HepG2 (cell line): Measurements from ENCODE around the gene STX2. TPM values are rescaled to one million over a fixed set of nuclear protein-coding genes. Genes with fewer than 3 reads are reported as not detected.

ENCODE experiments used
- ARNT2 ChIP-seq: sonication (generic); formaldehyde crosslinking; IDR thresholded peaks from 2 replicates; pipeline ENCODE4 v1.8.0; 2022; ENCODE audit warnings: mild to moderate bottlenecking, low read depth, missing genetic modification reagents, moderate library complexity
- FOSL2 ChIP-seq: sonication (generic); formaldehyde crosslinking; IDR thresholded peaks from 2 replicates; pipeline ENCODE4 v1.4.0; 2020; ENCODE audit warnings: missing genetic modification reagents
- FOXK2 ChIP-seq: fragments of 450-650 bp; IDR thresholded peaks from 2 replicates; pipeline ENCODE4 v1.6.1; 2016
- FOXP1 ChIP-seq, 2 experiments: fragments of 450-650 bp in 1 of 2; IDR thresholded peaks; 2 replicates each; pipeline ENCODE4 v1.6.1; 2017 to 2018; ENCODE audit warnings: antibody characterized with exemption in 1 of 2
- HOMEZ ChIP-seq: IDR thresholded peaks from 2 replicates; pipeline ENCODE4 v1.6.1; 2016; ENCODE audit warnings: low read depth
- IRF1 ChIP-seq: sonication (generic); formaldehyde crosslinking; IDR thresholded peaks from 2 replicates; pipeline ENCODE4 v1.4.0; 2020; ENCODE audit warnings: low read depth, mild to moderate bottlenecking, missing genetic modification reagents
- KDM1A ChIP-seq: IDR thresholded peaks from 2 replicates; pipeline ENCODE4 v1.6.1; 2016; ENCODE audit warnings: missing compliant biosample characterization
- KMT2A ChIP-seq: sonication (generic); formaldehyde crosslinking; IDR thresholded peaks from 2 replicates; pipeline ENCODE4 v1.4.0; 2020; ENCODE audit warnings: missing genetic modification reagents
- MAZ ChIP-seq, 2 experiments: sonication (generic) in 1 of 2; formaldehyde crosslinking in 1 of 2; IDR thresholded peaks; 2 replicates each; pipeline versions ENCODE4 v1.5.0 to v1.6.1; 2012 to 2020; ENCODE audit warnings: low read depth in 2 of 2, mild to moderate bottlenecking in 2 of 2, borderline replicate concordance in 1 of 2, improper control_type of control experiment in 1 of 2, low read length in 1 of 2, missing genetic modification reagents in 1 of 2, moderate library complexity in 1 of 2
- PITX1 ChIP-seq: sonication (generic); formaldehyde crosslinking; IDR thresholded peaks from 2 replicates; pipeline ENCODE4 v1.5.1; 2020; ENCODE audit warnings: mild to moderate bottlenecking, missing genetic modification reagents
- RARA ChIP-seq: IDR thresholded peaks from 2 replicates; pipeline ENCODE4 v1.6.1; 2016; ENCODE audit warnings: missing genetic modification reagents, missing compliant biosample characterization
- RCOR2 ChIP-seq: IDR thresholded peaks from 2 replicates; pipeline ENCODE4 v1.6.1; 2016; ENCODE audit warnings: missing biosample characterization, missing genetic modification reagents
- SIX4 ChIP-seq: sonication (generic); formaldehyde crosslinking; IDR thresholded peaks from 2 replicates; pipeline ENCODE4 v1.4.0; 2020; ENCODE audit warnings: missing genetic modification reagents
- SKIL ChIP-seq: sonication (generic); formaldehyde crosslinking; IDR thresholded peaks from 2 replicates; pipeline ENCODE4 v1.8.0; 2022; ENCODE audit warnings: missing genetic modification reagents, mild to moderate bottlenecking, moderate library complexity, borderline replicate concordance
- SSRP1 ChIP-seq: IDR thresholded peaks from 2 replicates; pipeline ENCODE4 v1.6.1; 2016; ENCODE audit warnings: control low read depth
- TAF1 ChIP-seq: sonication (generic); formaldehyde crosslinking; IDR thresholded peaks from 2 replicates; pipeline ENCODE4 v1.4.0; 2020; ENCODE audit warnings: missing genetic modification reagents
- XRCC5 ChIP-seq: fragments of 200-400 bp; formaldehyde crosslinking; optimal IDR thresholded peaks from 2 replicates; pipeline ENCODE3; 2017; ENCODE audit warnings: mild to moderate bottlenecking, low read length
- ZFY ChIP-seq: sonication (generic); formaldehyde crosslinking; IDR thresholded peaks from 2 replicates; pipeline ENCODE4 v1.4.0; 2020; ENCODE audit warnings: missing genetic modification reagents
- ZNF296 ChIP-seq: sonication (generic); formaldehyde crosslinking; conservative IDR thresholded peaks from 2 replicates; pipeline ENCODE4 v1.5.0; 2020; ENCODE audit warnings: mild to moderate bottlenecking, missing genetic modification reagents
- ZNF337 ChIP-seq: sonication (generic); formaldehyde crosslinking; IDR thresholded peaks from 2 replicates; pipeline ENCODE4 v1.5.1; 2020; ENCODE audit warnings: missing genetic modification reagents, low read depth, mild to moderate bottlenecking, borderline replicate concordance
- ZNF354B ChIP-seq: sonication (generic); formaldehyde crosslinking; IDR thresholded peaks from 2 replicates; pipeline ENCODE4 v1.8.0; 2022; ENCODE audit warnings: mild to moderate bottlenecking, missing genetic modification reagents
- ZNF547 ChIP-seq: sonication (generic); formaldehyde crosslinking; IDR thresholded peaks from 2 replicates; pipeline ENCODE4 v1.5.1; 2020; ENCODE audit warnings: mild to moderate bottlenecking, missing genetic modification reagents
- ZNF567 ChIP-seq: sonication (generic); formaldehyde crosslinking; IDR thresholded peaks from 2 replicates; pipeline ENCODE4 v1.8.1; 2023; ENCODE audit warnings: mild to moderate bottlenecking, missing genetic modification reagents, borderline replicate concordance
- ZNF670 ChIP-seq: sonication (generic); formaldehyde crosslinking; IDR thresholded peaks from 2 replicates; pipeline ENCODE4 v1.8.0; 2022; ENCODE audit warnings: mild to moderate bottlenecking, missing genetic modification reagents, borderline replicate concordance
- ZNF709 ChIP-seq: sonication (generic); formaldehyde crosslinking; IDR thresholded peaks from 2 replicates; pipeline ENCODE4 v1.5.0; 2020; ENCODE audit warnings: mild to moderate bottlenecking, missing genetic modification reagents
- ZNF782 ChIP-seq: sonication (generic); formaldehyde crosslinking; IDR thresholded peaks from 2 replicates; pipeline ENCODE4 v1.4.0; 2020; ENCODE audit warnings: missing genetic modification reagents, mild to moderate bottlenecking, borderline replicate concordance
- ZSCAN9 ChIP-seq: IDR thresholded peaks from 2 replicates; pipeline ENCODE4 v1.6.1; 2016; ENCODE audit warnings: borderline replicate concordance
- polyA plus RNA-seq, 8 experiments: library from polyadenylated mRNA; depleted of rRNA in 3 of 8; stranded (reverse) in 7 of 8; unstranded in 1 of 8; fragments of >200 nt; fragmentation: Illumina TruSeq in 4 of 8; extraction: Trizol in 4 of 8; gene quantifications; 2 replicates each; pipeline versions ENCODE4 v1.2.1 to v1.2.3, GENCODE V29; 2011 to 2016; ENCODE audit warnings: low read depth in 4 of 8, missing spikeins in 1 of 8, mixed read lengths in 1 of 8; ENCODE audit not compliant: insufficient read depth in 1 of 8
- total RNA-seq, 5 experiments: library from RNA; depleted of rRNA; stranded (reverse); fragments of >200 nt; fragmentation: Illumina TruSeq; extraction: Trizol; gene quantifications; 2 replicates each; pipeline ENCODE4 v1.2.3, GENCODE V29; 2016; ENCODE audit warnings: low read depth in 1 of 5

STX2 gene
- total and polyA plus RNA-seq, 2 of the 13 experiments (the other 11 are each of a cell fraction or from before 2014, with no cell fraction given): 13.4 to 25.1 TPM

- peak; percentile 40; the same call in 1 of the 2 replicates for TF ChIP-seq ZNF709 (CRISPR knock-in tag)
- peak; percentile 89 for TF ChIP-seq FOSL2 (CRISPR knock-in tag)
- no peak for TF ChIP-seq ZSCAN9 (CRISPR knock-in tag)
- no peak for TF ChIP-seq FOXP1 (IDR thresholded peaks at IDR 0.05)
- TF ChIP-seq FOXP1 (CRISPR knock-in tag; IDR thresholded peaks at IDR 0.05): 0 out of 2 replicates have a peak, but pooled peaks have one; percentile 27
- no peak for TF ChIP-seq IRF1
- TF ChIP-seq SKIL (CRISPR knock-in tag): no peak
- TF ChIP-seq ZNF337: 0 out of 2 replicates have a peak, but pooled peaks have one; percentile 66
- TF ChIP-seq SSRP1 (CRISPR knock-in tag): peak; percentile 77
- TF ChIP-seq ZNF782 (CRISPR knock-in tag): no peak
- no peak for TF ChIP-seq ZNF354B (CRISPR knock-in tag)
- TF ChIP-seq SIX4 (CRISPR knock-in tag): 0 out of 2 replicates have a peak, but pooled peaks have one; percentile 11
- TF ChIP-seq MAZ (IDR thresholded peaks at IDR 0.05; ENCODE audit: borderline replicate concordance, low read depth, low read length): no peak
- no peak for TF ChIP-seq MAZ (CRISPR knock-in tag; IDR thresholded peaks at IDR 0.05; ENCODE audit: low read depth)
- no peak for TF ChIP-seq PITX1 (CRISPR knock-in tag)
- no peak for TF ChIP-seq KDM1A (CRISPR knock-in tag)
- TF ChIP-seq ZNF670: peak; percentile 24; the same call in 1 of the 2 replicates
- peak; percentile 61 for TF ChIP-seq TAF1 (CRISPR knock-in tag)
- TF ChIP-seq RCOR2 (CRISPR knock-in tag): peak; percentile 49; the same call in 1 of the 2 replicates
- TF ChIP-seq ARNT2 (CRISPR knock-in tag): no peak
- peak; percentile 14; the same call in 1 of the 2 replicates for TF ChIP-seq ZNF547
- TF ChIP-seq KMT2A (CRISPR knock-in tag): peak; percentile 44
- TF ChIP-seq ZNF296 (CRISPR knock-in tag): no peak
- peak; percentile 65 for TF ChIP-seq ZFY (CRISPR knock-in tag)
- TF ChIP-seq HOMEZ (CRISPR knock-in tag): peak; percentile 49; the same call in 1 of the 2 replicates
- peak; percentile 43 for TF ChIP-seq XRCC5
- TF ChIP-seq ZNF567 (CRISPR knock-in tag): no peak
- no peak for TF ChIP-seq FOXK2
- peak; percentile 69 for TF ChIP-seq RARA
Measured at GRCh38 chr12:130775953-130776856, 62.8 kb downstream of the STX2 start (continued).
